BLaER1 (cell line): Measurements from ENCODE around the gene GET4.
"Not testable (repeated sequence)": the region's sequence is repeated elsewhere in the genome, so short reads cannot be mapped to it uniquely, and the experiment has no call there.

Experiments used
- H3K27ac ChIP-seq: shearing (Covaris generic); formaldehyde crosslinking; 2 replicates; pipeline ENCODE4 v1.8.1; 2022
- H3K27me3 ChIP-seq: shearing (Covaris generic); formaldehyde crosslinking; 2 replicates; pipeline ENCODE4 v1.8.1; 2022
- H3K36me3 ChIP-seq: shearing (Covaris generic); formaldehyde crosslinking; 2 replicates; pipeline ENCODE4 v1.8.1; 2022
- H3K4me1 ChIP-seq: shearing (Covaris generic); formaldehyde crosslinking; 2 replicates; pipeline ENCODE4 v1.8.1; 2022
- H3K4me2 ChIP-seq: shearing (Covaris generic); formaldehyde crosslinking; 2 replicates; pipeline ENCODE4 v1.8.1; 2022
- H3K4me3 ChIP-seq: shearing (Covaris generic); formaldehyde crosslinking; 2 replicates; pipeline ENCODE4 v1.8.1; 2022
- H3K9ac ChIP-seq: shearing (Covaris generic); formaldehyde crosslinking; 2 replicates; pipeline ENCODE4 v1.8.1; 2022
- H3K9me3 ChIP-seq: shearing (Covaris generic); formaldehyde crosslinking; 2 replicates; pipeline ENCODE4 v1.8.1; 2022
- H4K20me1 ChIP-seq: shearing (Covaris generic); formaldehyde crosslinking; 2 replicates; pipeline ENCODE4 v1.8.1; 2022
- Cebpa-rat ChIP-seq: shearing (Covaris generic); IDR thresholded peaks from 2 replicates; pipeline ENCODE4 v1.8.1; 2022

The GET4 gene

DNA sequence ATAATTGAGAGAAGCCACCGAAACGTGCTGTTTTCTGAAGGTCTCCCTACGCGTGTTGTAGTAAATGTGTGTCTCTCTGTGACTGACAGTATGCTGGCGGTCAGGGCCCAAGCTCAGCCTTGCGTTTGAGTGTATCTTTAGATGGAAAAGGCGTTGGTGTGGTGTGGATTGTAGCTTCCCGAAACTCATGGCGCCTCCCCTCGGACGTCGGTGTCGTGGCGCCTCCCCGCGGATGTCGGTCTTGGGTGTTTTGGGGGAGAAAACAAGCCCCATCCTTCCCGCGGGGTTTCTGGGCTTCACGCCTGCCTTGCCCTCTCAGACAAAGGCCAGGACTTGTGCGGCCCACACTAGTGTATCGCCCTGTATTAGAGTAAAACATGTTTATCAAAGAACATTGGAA lies 31.3 kb upstream of the GET4 start:
- Histone ChIP-seq H3K9me3 (peaks cover 4% of the 10 kb centered on the region; the same call in 1 of the 2 replicates), H3K4me3 (no peak overlapping the region), H3K27ac (no peak overlapping the region), H3K4me2 (no peak overlapping the region), H3K36me3 (peaks cover 93% of the 10 kb centered on the region), H3K9ac (no peak overlapping the region), H4K20me1 (peaks cover 54% of the 10 kb centered on the region), H3K4me1 (no peaks in the 10 kb centered on the region), H3K27me3 (no peaks in the 10 kb centered on the region)
- no peak for TF ChIP-seq Cebpa-rat

DNA sequence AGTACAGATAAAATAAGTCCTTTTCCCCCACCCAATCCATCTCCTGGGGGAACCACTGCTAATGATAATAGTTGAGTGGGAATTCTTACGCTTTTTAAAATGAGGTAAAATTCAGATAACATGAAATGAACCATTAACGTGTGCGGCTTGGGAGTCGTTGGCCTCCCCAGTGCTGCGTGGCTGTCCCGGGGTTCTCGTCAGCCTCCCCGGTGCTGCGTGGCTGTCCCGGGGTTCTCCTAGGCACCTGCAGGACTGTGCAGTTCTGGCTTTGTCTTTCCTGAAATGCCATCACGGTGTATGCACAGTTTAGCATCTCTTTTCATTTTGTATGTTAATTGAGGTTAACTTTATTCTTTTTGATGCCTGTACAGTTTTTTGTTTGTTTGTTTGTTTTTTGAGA lies 30.6 kb upstream of the GET4 start:
- Histone ChIP-seq H3K27ac (no peak overlapping the region), H3K27me3 (no peaks in the 10 kb centered on the region), H3K9ac (no peak overlapping the region), H3K9me3 (peaks cover 4% of the 10 kb centered on the region; the same call in 1 of the 2 replicates), H3K4me3 (no peak overlapping the region), H3K4me1 (no peaks in the 10 kb centered on the region), H3K36me3 (peaks cover 95% of the 10 kb centered on the region), H4K20me1 (peaks cover 52% of the 10 kb centered on the region), H3K4me2 (no peak overlapping the region)
- no peak for TF ChIP-seq Cebpa-rat

DNA sequence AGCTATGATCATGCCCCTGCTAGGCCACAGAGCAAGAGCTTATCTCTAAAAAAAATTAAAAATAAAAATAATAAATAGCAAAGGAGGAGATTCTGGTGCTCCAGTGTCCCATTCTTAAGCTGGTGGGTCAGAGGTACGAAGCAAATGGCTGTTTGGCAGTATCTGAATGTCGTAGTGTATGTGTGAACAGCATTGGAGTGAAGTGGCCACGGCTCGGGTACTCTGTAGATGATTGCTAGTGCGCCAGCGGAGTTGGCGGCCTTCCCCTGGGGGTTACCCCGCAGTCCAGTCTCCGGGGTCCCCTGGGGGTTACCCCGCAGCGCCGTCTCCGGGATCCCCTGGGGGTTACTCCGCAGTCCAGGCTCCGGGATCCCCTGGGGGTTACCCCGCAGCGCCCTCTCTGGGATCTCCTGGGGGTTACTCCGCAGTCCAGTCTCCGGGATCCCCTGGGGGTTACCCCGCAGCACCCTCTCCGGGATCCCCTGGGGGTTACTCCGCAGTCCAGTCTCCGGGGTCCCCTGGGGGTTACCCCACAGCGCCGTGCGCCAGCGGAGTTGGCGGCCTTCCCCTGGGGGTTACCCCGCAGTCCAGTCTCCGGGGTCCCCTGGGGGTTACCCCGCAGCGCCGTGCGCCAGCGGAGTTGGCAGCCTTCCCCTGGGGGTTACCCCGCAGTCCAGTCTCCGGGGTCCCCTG lies 29.2 kb upstream of the GET4 start:
- Histone ChIP-seq H4K20me1 (peaks cover 60% of the 10 kb centered on the region), H3K36me3 (peaks cover 97% of the 10 kb centered on the region)
- not testable (repeated sequence) for H3K4me1 ChIP-seq, H3K27ac ChIP-seq, H3K4me2 ChIP-seq, H3K4me3 ChIP-seq, H3K9ac ChIP-seq, H3K27me3 ChIP-seq, H3K9me3 ChIP-seq

DNA sequence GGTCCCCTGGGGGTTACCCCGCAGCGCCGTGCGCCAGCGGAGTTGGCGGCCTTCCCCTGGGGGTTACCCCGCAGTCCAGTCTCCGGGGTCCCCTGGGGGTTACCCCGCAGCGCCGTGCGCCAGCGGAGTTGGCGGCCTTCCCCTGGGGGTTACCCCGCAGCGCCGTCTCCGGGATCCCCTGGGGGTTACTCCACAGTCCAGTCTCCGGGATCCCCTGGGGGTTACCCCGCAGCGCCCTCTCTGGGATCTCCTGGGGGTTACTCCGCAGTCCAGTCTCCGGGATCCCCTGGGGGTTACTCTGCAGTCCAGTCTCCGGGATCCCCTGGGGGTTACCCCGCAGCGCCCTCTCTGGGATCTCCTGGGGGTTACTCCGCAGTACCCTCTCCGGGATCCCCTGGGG lies 28.6 kb upstream of the GET4 start:
- not testable (repeated sequence) for H3K4me3 ChIP-seq, H3K9ac ChIP-seq, H3K27me3 ChIP-seq, H3K4me1 ChIP-seq, H3K9me3 ChIP-seq, H3K27ac ChIP-seq, H3K4me2 ChIP-seq
- peaks cover 97% of the 10 kb centered on the region for H3K36me3 ChIP-seq
- peaks cover 60% of the 10 kb centered on the region for H4K20me1 ChIP-seq

DNA sequence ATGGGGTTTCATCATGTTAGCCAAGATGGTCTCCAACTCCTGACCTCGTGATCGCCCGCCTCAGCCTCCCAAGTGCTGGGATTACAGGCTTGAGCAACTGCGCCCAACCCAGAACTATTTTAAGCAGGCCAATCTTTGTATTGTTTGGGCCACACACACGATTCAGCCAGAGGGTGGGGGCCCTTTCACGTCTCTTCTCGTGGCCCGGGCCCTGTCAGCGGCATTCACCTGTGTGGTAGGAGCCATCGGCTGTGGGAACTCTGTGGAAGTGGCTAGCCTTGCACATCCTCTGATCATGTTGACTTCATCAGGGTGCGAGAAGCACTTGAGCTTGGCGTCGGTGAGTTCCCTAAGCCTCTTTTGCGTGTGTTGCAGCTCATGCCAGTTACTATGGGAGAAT lies 27.2 kb upstream of the GET4 start:
- H3K27ac ChIP-seq, result no peak overlapping the region
- H3K36me3 ChIP-seq, result peaks cover 97% of the 10 kb centered on the region
- H3K4me1 ChIP-seq, result no peaks in the 10 kb centered on the region
- no peak overlapping the region for H3K9ac ChIP-seq
- no peak for TF ChIP-seq Cebpa-rat
- H3K4me2 ChIP-seq, result no peak overlapping the region
- no peaks in the 10 kb centered on the region for H3K27me3 ChIP-seq
- peaks cover 55% of the 10 kb centered on the region for H4K20me1 ChIP-seq
- H3K4me3 ChIP-seq, result no peak overlapping the region
- peaks cover 4% of the 10 kb centered on the region; the same call in 1 of the 2 replicates for H3K9me3 ChIP-seq

DNA sequence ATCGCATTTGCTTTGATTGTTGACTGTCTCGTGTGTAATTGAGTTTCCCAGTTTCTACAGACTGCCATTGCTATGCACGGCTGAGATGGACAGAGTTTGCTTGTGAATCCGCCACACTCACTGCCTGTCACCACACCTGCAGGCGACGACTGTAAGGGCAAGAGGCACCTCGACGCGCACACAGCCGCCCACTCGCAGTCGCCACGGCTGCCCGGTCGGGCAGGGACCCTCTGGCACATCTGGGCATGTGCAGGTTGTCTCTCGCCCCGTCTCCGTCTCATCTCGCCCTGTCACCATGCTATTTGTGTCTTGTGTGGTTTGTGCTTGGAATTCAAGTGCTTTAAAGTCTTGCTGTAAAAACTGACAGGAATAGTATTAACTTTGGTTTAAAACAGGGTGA lies 26.6 kb upstream of the GET4 start:
- H3K9ac ChIP-seq, result no peak overlapping the region
- H3K27ac ChIP-seq, result no peak overlapping the region
- peaks cover 4% of the 10 kb centered on the region; the same call in 1 of the 2 replicates for H3K9me3 ChIP-seq
- TF ChIP-seq Cebpa-rat, result no peak
- H3K4me1 ChIP-seq, result no peaks in the 10 kb centered on the region
- no peak overlapping the region for H3K4me3 ChIP-seq
- peaks cover 48% of the 10 kb centered on the region for H4K20me1 ChIP-seq
- no peak overlapping the region for H3K4me2 ChIP-seq
- H3K27me3 ChIP-seq, result no peaks in the 10 kb centered on the region
- H3K36me3 ChIP-seq, result peaks cover 97% of the 10 kb centered on the region

DNA sequence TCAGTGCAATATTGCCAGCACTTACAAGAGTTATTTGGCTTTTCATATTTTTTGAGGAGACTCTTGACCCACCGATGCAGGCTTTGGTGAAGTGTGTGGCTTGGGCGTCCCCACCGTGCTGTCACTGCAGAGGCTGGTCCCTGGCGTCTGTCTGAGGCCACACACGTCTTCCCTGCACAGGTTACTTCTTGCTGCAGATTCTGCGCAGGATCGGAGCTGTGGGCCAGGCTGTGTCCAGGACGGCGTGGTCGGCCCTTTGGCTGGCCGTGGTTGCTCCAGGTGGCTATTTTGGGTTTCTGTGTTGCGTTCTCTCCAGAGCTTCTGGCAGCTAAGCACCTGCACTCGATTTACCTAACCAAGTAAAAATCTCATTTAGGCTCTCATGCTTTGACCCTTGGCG lies 25.1 kb upstream of the GET4 start:
- peaks cover 97% of the 10 kb centered on the region for H3K36me3 ChIP-seq

DNA sequence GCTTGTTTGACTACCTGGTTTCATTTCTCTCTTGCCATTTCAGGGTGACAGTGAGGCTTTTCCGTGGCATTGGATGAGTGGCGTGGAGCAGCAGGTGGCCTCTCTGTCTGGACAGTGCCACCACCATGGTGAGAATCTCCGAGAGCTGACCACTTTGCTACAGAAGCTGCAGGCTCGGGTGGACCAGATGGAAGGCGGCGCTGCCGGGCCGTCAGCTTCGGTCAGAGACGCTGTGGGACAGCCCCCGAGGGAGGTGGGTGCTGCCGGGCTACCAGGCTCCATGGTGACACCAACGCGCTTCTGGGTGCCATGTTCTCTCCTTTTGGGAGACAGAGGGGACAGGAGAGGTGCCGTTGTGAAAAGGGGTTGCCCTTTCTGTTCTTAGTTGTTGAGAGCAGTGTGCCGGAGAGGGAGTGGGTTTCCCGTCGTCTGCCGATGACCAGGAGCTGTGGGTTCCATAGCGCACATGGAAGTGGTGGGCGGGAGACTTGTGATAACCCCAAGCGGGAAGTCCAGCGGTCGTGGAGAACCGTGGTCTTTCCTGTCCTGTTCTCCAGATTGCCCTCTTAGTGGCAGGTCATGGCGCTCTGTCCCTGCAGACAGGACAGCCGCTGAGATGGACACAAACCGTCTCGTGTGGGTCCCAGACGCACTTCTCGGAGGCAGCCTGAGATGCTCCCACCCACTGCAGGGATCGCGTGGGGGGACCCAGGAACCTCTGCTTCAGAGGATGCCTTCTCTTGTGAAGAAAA lies 22.8 kb upstream of the GET4 start:
- no peak overlapping the region for H3K9ac ChIP-seq
- no peak for TF ChIP-seq Cebpa-rat
- H3K4me2 ChIP-seq, result no peak overlapping the region
- no peaks in the 10 kb centered on the region for H3K9me3 ChIP-seq
- no peak overlapping the region for H3K4me3 ChIP-seq
- no peaks in the 10 kb centered on the region for H3K27me3 ChIP-seq
- H3K27ac ChIP-seq, result no peak overlapping the region
- no peaks in the 10 kb centered on the region for H3K4me1 ChIP-seq
- peaks cover 100% of the 10 kb centered on the region for H3K36me3 ChIP-seq
- H4K20me1 ChIP-seq, result peaks cover 35% of the 10 kb centered on the region

More for the DNA sequence above, 25.1 kb upstream of the GET4 start:
- Histone ChIP-seq H3K9ac (no peak overlapping the region), H4K20me1 (peaks cover 43% of the 10 kb centered on the region), H3K4me3 (no peak overlapping the region), H3K4me1 (no peaks in the 10 kb centered on the region), H3K9me3 (peaks cover 4% of the 10 kb centered on the region; the same call in 1 of the 2 replicates), H3K27ac (no peak overlapping the region), H3K27me3 (no peaks in the 10 kb centered on the region), H3K4me2 (no peak overlapping the region)
- TF ChIP-seq Cebpa-rat, result no peak

DNA sequence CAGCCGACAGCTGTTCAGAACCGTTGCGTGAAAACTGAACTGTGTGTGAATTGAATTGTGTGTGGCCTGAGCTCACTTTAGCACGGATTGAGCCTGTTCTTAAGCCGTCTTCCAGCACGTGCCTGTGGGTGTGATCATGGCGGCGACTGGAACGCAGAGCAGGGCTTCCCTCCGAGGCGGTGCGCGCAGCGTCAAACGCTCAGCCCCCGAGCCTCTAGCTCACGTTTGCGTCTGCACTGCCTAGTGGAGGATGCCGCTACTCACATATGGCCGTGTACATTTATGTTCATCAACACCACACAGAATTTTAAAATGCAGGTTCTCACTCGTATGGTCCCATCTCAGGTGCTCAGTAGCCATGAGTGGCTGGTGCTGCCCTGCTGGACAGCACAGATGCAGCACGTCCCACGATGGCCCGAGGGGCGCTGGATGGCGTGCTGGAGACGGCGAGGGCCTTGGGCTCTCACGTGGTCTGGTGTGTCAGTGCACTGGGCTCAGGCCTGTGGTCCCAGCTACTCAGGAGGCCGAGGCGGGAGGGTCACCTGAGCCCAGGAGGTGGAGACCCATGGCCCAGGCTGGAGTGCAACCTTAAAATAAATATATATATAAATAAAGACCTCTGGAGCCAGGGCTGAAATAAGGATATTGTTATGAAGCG lies 22.1 kb upstream of the GET4 start:
- TF ChIP-seq Cebpa-rat, result no peak
- no peaks in the 10 kb centered on the region for H3K9me3 ChIP-seq
- no peak overlapping the region for H3K9ac ChIP-seq
- no peaks in the 10 kb centered on the region for H3K27me3 ChIP-seq
- peaks cover 100% of the 10 kb centered on the region for H3K36me3 ChIP-seq
- no peak overlapping the region for H3K27ac ChIP-seq
- H3K4me3 ChIP-seq, result no peak overlapping the region
- H3K4me2 ChIP-seq, result no peak overlapping the region
- H4K20me1 ChIP-seq, result peaks cover 29% of the 10 kb centered on the region
- no peaks in the 10 kb centered on the region for H3K4me1 ChIP-seq
